ENCODE results near the gene PDCD1LG2. TPM values are rescaled to one million over a fixed set of nuclear protein-coding genes. Genes with fewer than 3 reads are reported as not detected.

The PDCD1LG2 gene
- total RNA-seq, 1 donor from 2014 or later = 2.8 TPM

- ATAC-seq (ENCODE audit: low read depth) (no peak), DNase-seq (no peak)
- POLR2A ChIA-PET = no interaction called here
- intact Hi-C loops (cut with micrococcal nuclease) = loop anchor here (5.0 kb wide), 1 partner anchor 40 kb away; the partner anchor contains the start of gene PDCD1LG2
- H3K4me1 Mint-ChIP-seq = peaks cover 24% of the 10 kb centered on the region
- H3K27ac Mint-ChIP-seq = no peak overlapping the region
- H3K36me3 Mint-ChIP-seq (ENCODE audit: low read depth) = no peaks in the 10 kb centered on the region
- H3K4me3 Mint-ChIP-seq = no peak overlapping the region
- H3K27me3 Mint-ChIP-seq = no peaks in the 10 kb centered on the region
- CTCF ChIA-PET = no interaction called here
- TF ChIP-seq CTCF (IDR thresholded peaks at IDR 0.05) = no peak
- no peaks in the 10 kb centered on the region for H3K9me3 Mint-ChIP-seq
These were observed 42.0 kb downstream of the PDCD1LG2 start for GRCh38 chr9:5552301-5552700.

- Mint-ChIP-seq H3K4me1 (peaks cover 33% of the 10 kb centered on the region), H3K36me3 (ENCODE audit: low read depth) (no peaks in the 10 kb centered on the region), H3K27ac (no peak overlapping the region), H3K9me3 (no peaks in the 10 kb centered on the region), H3K4me3 (no peak overlapping the region), H3K27me3 (no peaks in the 10 kb centered on the region)
- ATAC-seq (ENCODE audit: low read depth) = no peak
- no peak for TF ChIP-seq CTCF (IDR thresholded peaks at IDR 0.05)
- ChIA-PET POLR2A (interaction anchor here (1.8 kb wide), 1 partner anchor 116 kb away, joined by 5 read pairs; the partner anchor contains the start of gene PLGRKT), CTCF (no interaction called here)
- intact Hi-C loops (cut with micrococcal nuclease) = loop anchor here (5.0 kb wide), 1 partner anchor 41 kb away; the partner anchor contains the start of gene PDCD1LG2
- no peak for DNase-seq
These were observed 42.9 kb downstream of the PDCD1LG2 start for GRCh38 chr9:5553211-5553610.

- no peaks in the 10 kb centered on the region for H3K9me3 Mint-ChIP-seq
These were observed 43.9 kb downstream of the PDCD1LG2 start for GRCh38 chr9:5554254-5554653.

GRCh38 chr9:5556101-5556705 is 45.9 kb downstream of the PDCD1LG2 start:
- CTCF ChIA-PET = interaction anchor here (1.0 kb wide), 1 partner anchor 45 kb away, joined by 3 read pairs; no protein-coding TSS in a partner anchor
- no peaks in the 10 kb centered on the region for H3K9me3 Mint-ChIP-seq
- no peaks in the 10 kb centered on the region for H3K36me3 Mint-ChIP-seq (ENCODE audit: low read depth)
- ATAC-seq (ENCODE audit: low read depth) (no peak), DNase-seq (no peak)
- no peak for TF ChIP-seq CTCF (IDR thresholded peaks at IDR 0.05)
- H3K27ac Mint-ChIP-seq = peak overlapping the region; percentile 33
- H3K27me3 Mint-ChIP-seq = no peaks in the 10 kb centered on the region
- no peak overlapping the region for H3K4me3 Mint-ChIP-seq
- POLR2A ChIA-PET = interaction anchor here (0.5 to 1.6 kb wide), 2 partner anchors 26 to 72 kb away, joined by 3 to 4 read pairs; partner anchors contain the start of gene RIC1
- H3K4me1 Mint-ChIP-seq = peaks cover 53% of the 10 kb centered on the region
- intact Hi-C loops (cut with micrococcal nuclease) = no loop called here

More at GRCh38 chr9:5554254-5554653, 43.9 kb downstream of the PDCD1LG2 start:
- H3K36me3 Mint-ChIP-seq (ENCODE audit: low read depth) = no peaks in the 10 kb centered on the region
- H3K4me3 Mint-ChIP-seq = no peak overlapping the region
- H3K27me3 Mint-ChIP-seq = no peaks in the 10 kb centered on the region
- intact Hi-C loops (cut with micrococcal nuclease) = loop anchor here (2.0 to 5.0 kb wide), 2 partner anchors 13 to 42 kb away; partner anchors contain the start of gene PDCD1LG2
- DNase-seq = no peak
- peaks cover 42% of the 10 kb centered on the region for H3K4me1 Mint-ChIP-seq
- peak; percentile 61 for ATAC-seq (ENCODE audit: low read depth)
- no peak for TF ChIP-seq CTCF (IDR thresholded peaks at IDR 0.05)
- ChIA-PET POLR2A (interaction anchor here (0.6 to 2.2 kb wide), 8 partner anchors 16 to 117 kb away, joined by 3 to 14 read pairs (median 4); partner anchors contain the start of gene PLGRKT), CTCF (interaction anchor here (1.0 kb wide), 1 partner anchor 104 kb away, joined by 3 read pairs; the partner anchor contains the start of gene CD274)
- H3K27ac Mint-ChIP-seq = peak overlapping the region; percentile 59

All from activated B cell treated with CpG ODN at 0.5 μM for 24 hours (primary cell).